Activated CD4-positive, alpha-beta memory T cell treated with anti-CD3 and anti-CD28 coated beads for 36 hours (primary cell): ENCODE data around the gene LAYN. TPM values are rescaled to one million over a fixed set of nuclear protein-coding genes. Genes with fewer than 3 reads are reported as not detected.

Experiments
- CTCF ChIA-PET: fragments of 350-600 bp; sonication (Branson Sonifier 250); formaldehyde crosslinking; loops from one replicate; lab custom pipeline; 2021; ENCODE audit warnings: antibody characterized with exemption, inconsistent platforms; lab: Charles Lee
- POLR2A ChIA-PET: fragments of 350-600 bp; sonication (Branson Sonifier 250); formaldehyde crosslinking; loops from one replicate; lab custom pipeline; 2021; ENCODE audit warnings: antibody characterized with exemption; lab: Charles Lee
- DNase-seq: peaks from one replicate; pipeline ENCODE4 v3.0.0-alpha.2; 2020
- H3K27ac Mint-ChIP-seq: one replicate; pipeline ENCODE4 v1.8.0; 2021; ENCODE audit warnings: mixed read lengths
- H3K27me3 Mint-ChIP-seq: one replicate; pipeline ENCODE4 v1.8.0; 2021; ENCODE audit warnings: mixed read lengths
- H3K36me3 Mint-ChIP-seq: one replicate; pipeline ENCODE4 v1.8.0; 2021; ENCODE audit warnings: mixed read lengths
- H3K4me1 Mint-ChIP-seq: one replicate; pipeline ENCODE4 v1.8.0; 2021; ENCODE audit warnings: low read depth, mixed read lengths
- H3K4me3 Mint-ChIP-seq: one replicate; pipeline ENCODE4 v1.8.0; 2021; ENCODE audit warnings: mild to moderate bottlenecking, mixed read lengths
- H3K9me3 Mint-ChIP-seq: one replicate; pipeline ENCODE4 v1.8.0; 2021; ENCODE audit warnings: mixed read lengths
- intact Hi-C: fragments of 100-400 bp; cut with micrococcal nuclease; formaldehyde crosslinking; loops from one replicate; pipeline ENCODE4 v1.15.1; 2023
- total RNA-seq, 2 experiments: library from RNA; stranded (reverse); gene quantifications; one replicate each; pipeline ENCODE4 v1.2.3, GENCODE V29; 2021

LAYN gene
- total RNA-seq, 2 experiments from 2014 or later = 0.19 to 0.26 TPM

GRCh38 chr11:111550258-111550657 lies 9.7 kb downstream of the LAYN start:
- H3K27ac Mint-ChIP-seq = no peak overlapping the region
- no peaks in the 10 kb centered on the region for H3K9me3 Mint-ChIP-seq
- H3K36me3 Mint-ChIP-seq = no peaks in the 10 kb centered on the region
- ChIA-PET CTCF (no interaction called here), POLR2A (interaction anchor here (1.0 kb wide), 1 partner anchor 17 kb away, joined by 3 read pairs; no protein-coding TSS in a partner anchor)
- H3K4me1 Mint-ChIP-seq = no peaks in the 10 kb centered on the region
- no peak overlapping the region for H3K4me3 Mint-ChIP-seq
- intact Hi-C loops = no loop called here
- DNase-seq = no peak
- peaks cover 18% of the 10 kb centered on the region for H3K27me3 Mint-ChIP-seq

- intact Hi-C loops = no loop called here
- H3K4me1 Mint-ChIP-seq = no peaks in the 10 kb centered on the region
- ChIA-PET CTCF (interaction anchor here (0.9 to 1.8 kb wide), 2 partner anchors 10 to 100 kb away, joined by 3 to 6 read pairs; no protein-coding TSS in a partner anchor), POLR2A (no interaction called here)
- no peak overlapping the region for H3K4me3 Mint-ChIP-seq
- H3K27me3 Mint-ChIP-seq = peaks cover 11% of the 10 kb centered on the region
- H3K27ac Mint-ChIP-seq = no peak overlapping the region
- H3K9me3 Mint-ChIP-seq = peaks cover 9% of the 10 kb centered on the region
- no peak for DNase-seq
- peaks cover 3% of the 10 kb centered on the region for H3K36me3 Mint-ChIP-seq
These were observed 14.0 kb downstream of the LAYN start for GRCh38 chr11:111554532-111554931.

GRCh38 chr11:111555255-111555654 lies 14.7 kb downstream of the LAYN start:
- ChIA-PET CTCF (interaction anchor here (0.9 to 1.8 kb wide), 3 partner anchors 9 to 100 kb away, joined by 3 to 6 read pairs (median 3); no protein-coding TSS in a partner anchor), POLR2A (no interaction called here)
- no peak overlapping the region for H3K4me3 Mint-ChIP-seq
- no peaks in the 10 kb centered on the region for H3K4me1 Mint-ChIP-seq
- no peak for DNase-seq
- no peak overlapping the region for H3K27ac Mint-ChIP-seq
- H3K27me3 Mint-ChIP-seq = peaks cover 9% of the 10 kb centered on the region
- intact Hi-C loops = no loop called here
- H3K9me3 Mint-ChIP-seq = peaks cover 9% of the 10 kb centered on the region
- peaks cover 3% of the 10 kb centered on the region for H3K36me3 Mint-ChIP-seq

GRCh38 chr11:111557425-111558111 lies 17.0 kb downstream of the LAYN start:
- CTCF ChIA-PET = interaction anchor here (0.6 kb wide), 1 partner anchor 29 kb away, joined by 3 read pairs; no protein-coding TSS in a partner anchor
- intact Hi-C loops = no loop called here
- DNase-seq = no peak
- Mint-ChIP-seq H3K4me3 (no peak overlapping the region), H3K4me1 (no peaks in the 10 kb centered on the region), H3K36me3 (peaks cover 3% of the 10 kb centered on the region), H3K9me3 (peaks cover 9% of the 10 kb centered on the region), H3K27me3 (peaks cover 4% of the 10 kb centered on the region), H3K27ac (no peak overlapping the region)
- POLR2A ChIA-PET = no interaction called here

GRCh38 chr11:111559800-111560464 lies 19.4 kb downstream of the LAYN start:
- Mint-ChIP-seq H3K27ac (no peak overlapping the region), H3K9me3 (peaks cover 9% of the 10 kb centered on the region), H3K27me3 (no peaks in the 10 kb centered on the region), H3K4me3 (no peak overlapping the region), H3K36me3 (peaks cover 3% of the 10 kb centered on the region), H3K4me1 (no peaks in the 10 kb centered on the region)
- no peak for DNase-seq
- ChIA-PET CTCF (interaction anchor here (0.5 to 1.7 kb wide), 3 partner anchors 105 to 216 kb away, joined by 3 to 6 read pairs (median 4); no protein-coding TSS in a partner anchor), POLR2A (interaction anchor here (0.5 kb wide), 1 partner anchor 372 kb away, joined by 4 read pairs; no protein-coding TSS in a partner anchor)
- intact Hi-C loops = no loop called here

GRCh38 chr11:111560800-111561199 lies 20.3 kb downstream of the LAYN start:
- intact Hi-C loops = no loop called here
- no peaks in the 10 kb centered on the region for H3K27me3 Mint-ChIP-seq
- POLR2A ChIA-PET = no interaction called here
- peaks cover 9% of the 10 kb centered on the region for H3K9me3 Mint-ChIP-seq
- H3K4me3 Mint-ChIP-seq = no peak overlapping the region
- peaks cover 3% of the 10 kb centered on the region for H3K36me3 Mint-ChIP-seq
- no peak overlapping the region for H3K27ac Mint-ChIP-seq
- DNase-seq = no peak
- CTCF ChIA-PET = interaction anchor here (1.4 to 1.7 kb wide), 3 partner anchors 106 to 281 kb away, joined by 4 to 6 read pairs (median 5); no protein-coding TSS in a partner anchor
- H3K4me1 Mint-ChIP-seq = no peaks in the 10 kb centered on the region

- Mint-ChIP-seq H3K36me3 (peaks cover 2% of the 10 kb centered on the region), H3K4me1 (no peaks in the 10 kb centered on the region), H3K27me3 (no peaks in the 10 kb centered on the region), H3K27ac (no peak overlapping the region), H3K4me3 (no peak overlapping the region), H3K9me3 (peaks cover 5% of the 10 kb centered on the region)
- POLR2A ChIA-PET = no interaction called here
- intact Hi-C loops = no loop called here
- DNase-seq = no peak
- CTCF ChIA-PET = interaction anchor here (1.0 to 1.6 kb wide), 3 partner anchors 106 to 280 kb away, joined by 5 to 6 read pairs (median 5); no protein-coding TSS in a partner anchor
These were observed 20.8 kb downstream of the LAYN start for GRCh38 chr11:111561306-111561705.

- ChIA-PET CTCF (interaction anchor here (1.0 to 1.6 kb wide), 3 partner anchors 107 to 280 kb away, joined by 5 to 6 read pairs (median 5); no protein-coding TSS in a partner anchor), POLR2A (no interaction called here)
- no peak for DNase-seq
- intact Hi-C loops = no loop called here
- Mint-ChIP-seq H3K4me1 (no peaks in the 10 kb centered on the region), H3K4me3 (no peak overlapping the region), H3K27me3 (no peaks in the 10 kb centered on the region), H3K36me3 (no peaks in the 10 kb centered on the region), H3K9me3 (peaks cover 1% of the 10 kb centered on the region), H3K27ac (no peak overlapping the region)
These were observed 21.3 kb downstream of the LAYN start for GRCh38 chr11:111561791-111562325.

- Mint-ChIP-seq H3K4me3 (no peak overlapping the region), H3K9me3 (no peaks in the 10 kb centered on the region), H3K27ac (no peak overlapping the region), H3K4me1 (no peaks in the 10 kb centered on the region), H3K36me3 (no peaks in the 10 kb centered on the region), H3K27me3 (no peaks in the 10 kb centered on the region)
- no peak for DNase-seq
- ChIA-PET POLR2A (no interaction called here), CTCF (interaction anchor here (1.0 to 2.4 kb wide), 2 partner anchors 215 to 280 kb away, joined by 3 to 19 read pairs; no protein-coding TSS in a partner anchor)
- intact Hi-C loops = no loop called here
These were observed 22.3 kb downstream of the LAYN start for GRCh38 chr11:111562692-111563389.

GRCh38 chr11:111565114-111565720 lies 24.7 kb downstream of the LAYN start:
- Mint-ChIP-seq H3K4me1 (no peaks in the 10 kb centered on the region), H3K9me3 (no peaks in the 10 kb centered on the region), H3K4me3 (no peak overlapping the region), H3K36me3 (no peaks in the 10 kb centered on the region), H3K27ac (no peak overlapping the region), H3K27me3 (no peaks in the 10 kb centered on the region)
- intact Hi-C loops = loop anchor here (1.0 to 2.0 kb wide), 6 partner anchors 22 to 276 kb away; partner anchors contain the start of genes PPP2R1B and SIK2
- ChIA-PET CTCF (interaction anchor here (0.9 to 2.8 kb wide), 5 partner anchors 26 to 715 kb away, joined by 3 to 25 read pairs (median 7); no protein-coding TSS in a partner anchor), POLR2A (no interaction called here)
- DNase-seq = peak; percentile 70

- intact Hi-C loops = no loop called here
- DNase-seq = no peak
- Mint-ChIP-seq H3K27ac (no peak overlapping the region), H3K9me3 (no peaks in the 10 kb centered on the region), H3K4me3 (no peak overlapping the region), H3K4me1 (no peaks in the 10 kb centered on the region), H3K27me3 (peaks cover 6% of the 10 kb centered on the region), H3K36me3 (no peaks in the 10 kb centered on the region)
- ChIA-PET CTCF (interaction anchor here (0.6 to 2.8 kb wide), 8 partner anchors 19 to 281 kb away, joined by 3 to 25 read pairs (median 5); no protein-coding TSS in a partner anchor), POLR2A (no interaction called here)
These were observed 25.8 kb downstream of the LAYN start for GRCh38 chr11:111566324-111566723.
